Transverse colon (tissue), 4 donors: ENCODE data around the gene TMC6. TPM values are rescaled to one million over a fixed set of nuclear protein-coding genes. Genes with fewer than 3 reads are reported as not detected.

Experiments
- DNase-seq: peaks from one replicate; pipeline ENCODE4 v3.0.0-alpha.2; 2019
- H3K27ac ChIP-seq, 4 donors: fragments of 200-600 bp; sonication (generic); 2 replicates each; pipeline ENCODE4 v1.5.1; 2016 to 2018; ENCODE audit warnings: inconsistent platforms in 4 of 4
- H3K27me3 ChIP-seq: fragments of 200-600 bp; sonication (generic); 2 replicates; pipeline ENCODE4 v1.5.1; 2017; ENCODE audit warnings: inconsistent platforms
- H3K36me3 ChIP-seq, 4 donors: fragments of 200-600 bp; sonication (generic); 2 replicates each; pipeline ENCODE4 v1.5.1; 2017 to 2019; ENCODE audit warnings: inconsistent platforms in 4 of 4
- H3K4me1 ChIP-seq, 4 donors: fragments of 200-600 bp; sonication (generic); 2 replicates each; pipeline ENCODE4 v1.5.1; 2017 to 2020; ENCODE audit warnings: inconsistent platforms in 4 of 4
- H3K4me3 ChIP-seq, 4 donors: fragments of 200-600 bp; sonication (generic); 1 replicate in 1 of 4; 2 replicates in 3 of 4; pipeline versions ENCODE4 v1.5.1 to v1.6.1; 2017 to 2019; ENCODE audit warnings: inconsistent platforms in 4 of 4
- H3K9me3 ChIP-seq, 2 donors: fragments of 200-600 bp; sonication (generic); 2 replicates each; pipeline ENCODE4 v1.5.1; 2017 to 2019; ENCODE audit warnings: inconsistent platforms in 2 of 2
- CTCF ChIP-seq, 5 experiments: fragments of 200-600 bp in 3 of 5; fragments of 450-650 bp in 2 of 5; sonication (generic) in 3 of 5; IDR thresholded peaks; 1 replicate in 2 of 5; 2 replicates in 3 of 5; pipeline ENCODE4 v1.5.1; 2016 to 2017; ENCODE audit warnings: antibody characterized with exemption in 5 of 5, inconsistent platforms in 3 of 5, mild to moderate bottlenecking in 2 of 5, moderate library complexity in 1 of 5
- EP300 ChIP-seq: sonication (generic); formaldehyde crosslinking; IDR thresholded peaks from one replicate; pipeline ENCODE4 v1.6.1; 2017; ENCODE audit warnings: antibody characterized with exemption, low read depth
- POLR2A ChIP-seq: fragments of 450-650 bp; IDR thresholded peaks from one replicate; pipeline ENCODE4 v1.6.1; 2016; ENCODE audit warnings: antibody characterized with exemption, mild to moderate bottlenecking, moderate library complexity
- POLR2AphosphoS5 ChIP-seq, 3 donors: sonication (generic); formaldehyde crosslinking; IDR thresholded peaks; one replicate each; pipeline ENCODE4 v1.6.1; 2016; ENCODE audit warnings: antibody characterized with exemption in 3 of 3
- WGBS, 2 donors: methylation state at CpG; one replicate each; pipeline ENCODE4 v1.1.5; 2018; ENCODE audit warnings: low coverage in 1 of 2; 5-methylcytosine and 5-hydroxymethylcytosine counted together
- in situ Hi-C, 4 donors: fragments of 200-750 bp; cut with MboI; loops; one replicate each; pipeline versions ENCODE4 v1.15.0 to v1.15.1; 2017; ENCODE audit warnings: low sequenced_read_pairs in 3 of 4, low pct_ligation_motif_present in 1 of 4, low pct_unique_long_range_greater_than_20kb in 1 of 4
- intact Hi-C: fragments of 100-400 bp; cut with DNase I; formaldehyde crosslinking; loops from one replicate; pipeline ENCODE4 v1.15.1; 2023; ENCODE audit warnings: low total_unique reads
- total RNA-seq, 4 donors: library from RNA; depleted of rRNA; stranded (reverse); fragments of >200 nt; gene quantifications; one replicate each; pipeline ENCODE4 v1.1.0, GENCODE V29; 2016

Gene TMC6
- total RNA-seq, 4 donors from 2014 or later, result 39.7 to 181 (median 68.0) TPM

- H3K4me1 ChIP-seq, result peaks cover 15 to 64% (median 45%) of the 10 kb centered on the region in 4 donors
- H3K9me3 ChIP-seq, result no peaks in the 10 kb centered on the region
- peaks cover 14% of the 10 kb centered on the region for H3K27me3 ChIP-seq
- H3K27ac ChIP-seq, result peak overlapping the region; percentile 88 to 91 (median 90)
- DNase-seq, result no peak
- intact Hi-C loops (no loop called here), in situ Hi-C loops (no loop called here)
- peak overlapping the region in 2 of 4 donors; percentile 64 to 73 for H3K4me3 ChIP-seq
- H3K36me3 ChIP-seq, result peaks cover 0 to 3% (median 0%) of the 10 kb centered on the region in 4 donors
- WGBS, 2 donors, result 70 to 80% methylated on average over 1 to 3 of the region's 6 CpGs
- TF ChIP-seq EP300, result no peak
- no peak for TF ChIP-seq CTCF (IDR thresholded peaks at IDR 0.05)
- no peak for TF ChIP-seq POLR2A
- no peak for TF ChIP-seq POLR2AphosphoS5 (IDR thresholded peaks at IDR 0.05)
Observed at GRCh38 chr17:78126895-78127238, 1.7 kb downstream of the TMC6 start.

- TF ChIP-seq EP300, result no peak
- TF ChIP-seq POLR2A, result no peak
- no peak for TF ChIP-seq POLR2AphosphoS5 (IDR thresholded peaks at IDR 0.05)
- TF ChIP-seq CTCF (IDR thresholded peaks at IDR 0.05), result no peak
- H3K36me3 ChIP-seq, result peaks cover 0 to 3% (median 0%) of the 10 kb centered on the region in 4 donors
- H3K27ac ChIP-seq, result peak overlapping the region; percentile 88 to 91 (median 90)
- H3K9me3 ChIP-seq, result no peaks in the 10 kb centered on the region
- peak overlapping the region in 1 of 4 donors; percentile 73 for H3K4me3 ChIP-seq
- 67% methylated on average over 16 of the region's 25 CpGs; no CpG with 5 or more reads in 1 of the 2 donors for WGBS, 2 donors
- peaks cover 7% of the 10 kb centered on the region for H3K27me3 ChIP-seq
- DNase-seq, result no peak
- H3K4me1 ChIP-seq, result peaks cover 13 to 58% (median 39%) of the 10 kb centered on the region in 4 donors
- in situ Hi-C loops (no loop called here), intact Hi-C loops (no loop called here)
Observed at GRCh38 chr17:78125976-78126894, 2.3 kb downstream of the TMC6 start.

DNA sequence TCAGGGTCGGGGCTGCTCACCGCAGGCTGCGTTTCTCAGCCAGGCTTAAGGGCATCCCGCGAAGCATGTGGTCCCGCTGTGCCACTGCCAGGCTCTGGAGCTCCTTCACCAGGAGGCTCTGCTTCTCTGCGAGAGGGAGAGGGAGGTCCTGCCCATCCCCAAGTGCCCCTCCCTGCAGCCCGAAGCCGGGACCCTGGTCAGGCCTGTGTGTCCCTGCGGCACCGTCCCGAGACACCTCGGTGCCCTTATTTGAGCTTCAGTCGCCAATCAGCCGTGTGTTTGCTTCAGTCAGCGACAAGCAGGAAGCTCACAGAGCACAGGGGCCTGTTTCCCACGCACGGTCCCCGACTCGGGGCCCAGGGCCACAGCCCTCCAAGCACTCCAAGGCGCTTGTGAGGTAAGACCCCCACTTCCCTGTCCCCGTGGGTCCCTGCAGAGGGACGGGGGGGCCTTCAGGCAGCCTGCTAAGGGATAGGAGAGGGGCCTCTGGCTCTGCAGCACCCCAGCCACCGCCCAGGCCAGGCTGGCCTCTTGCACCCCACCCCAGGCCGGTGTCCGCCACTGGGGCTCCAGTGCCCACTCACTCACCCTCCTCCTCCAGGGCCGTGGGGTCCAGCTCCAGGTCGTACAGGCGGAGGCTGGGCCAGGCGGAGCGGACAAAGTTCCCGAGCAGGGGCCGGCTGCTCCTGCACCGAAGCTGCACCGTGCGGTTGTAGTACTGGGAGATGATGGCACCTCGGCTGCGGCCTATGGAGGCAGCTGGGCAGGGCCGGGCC lies 3.2 kb downstream of the TMC6 start:
- 65 to 93% methylated on average over 3 to 29 of the region's 39 CpGs for WGBS, 2 donors
- Histone ChIP-seq H3K9me3 (no peaks in the 10 kb centered on the region), H3K27me3 (no peaks in the 10 kb centered on the region), H3K27ac (peak overlapping the region; percentile 88 to 91 (median 90)), H3K4me1 (peaks cover 11 to 57% (median 36%) of the 10 kb centered on the region in 4 donors), H3K36me3 (peaks cover 0 to 3% (median 0%) of the 10 kb centered on the region in 4 donors), H3K4me3 (peak overlapping the region in 1 of 4 donors; percentile 73)
- TF ChIP-seq CTCF (IDR thresholded peaks at IDR 0.05), result no peak
- TF ChIP-seq POLR2AphosphoS5 (IDR thresholded peaks at IDR 0.05), result no peak
- TF ChIP-seq POLR2A, result no peak
- TF ChIP-seq EP300, result no peak
- in situ Hi-C loops (no loop called here), intact Hi-C loops (no loop called here)
- no peak for DNase-seq

- WGBS, 2 donors, result 70% methylated on average over 10 of the region's 12 CpGs; no CpG with 5 or more reads in 1 of the 2 donors
- Histone ChIP-seq H3K27me3 (no peaks in the 10 kb centered on the region), H3K9me3 (no peaks in the 10 kb centered on the region), H3K36me3 (peaks cover 0 to 3% (median 0%) of the 10 kb centered on the region in 4 donors), H3K4me1 (peaks cover 6 to 55% (median 36%) of the 10 kb centered on the region in 4 donors), H3K4me3 (peak overlapping the region in 1 of 4 donors; percentile 6), H3K27ac (peak overlapping the region; percentile 88 to 91 (median 90))
- intact Hi-C loops (no loop called here), in situ Hi-C loops (no loop called here)
- DNase-seq, result no peak
- TF ChIP-seq CTCF (IDR thresholded peaks at IDR 0.05) (no peak), POLR2A (no peak), EP300 (no peak), POLR2AphosphoS5 (IDR thresholded peaks at IDR 0.05) (no peak)
Observed at GRCh38 chr17:78124836-78125137, 3.8 kb downstream of the TMC6 start.
